Hair follicular keratinocyte (primary cell): ENCODE measurements around the gene PDCD6IP. TPM values are rescaled to one million over a fixed set of nuclear protein-coding genes. Genes with fewer than 3 reads are reported as not detected.

Experiments
- total RNA-seq: library from RNA; depleted of rRNA; stranded (reverse); fragments of >200 nt; gene quantifications from 2 replicates; pipeline ENCODE4 v1.2.3, GENCODE V29; 2015

The PDCD6IP gene, protein sequence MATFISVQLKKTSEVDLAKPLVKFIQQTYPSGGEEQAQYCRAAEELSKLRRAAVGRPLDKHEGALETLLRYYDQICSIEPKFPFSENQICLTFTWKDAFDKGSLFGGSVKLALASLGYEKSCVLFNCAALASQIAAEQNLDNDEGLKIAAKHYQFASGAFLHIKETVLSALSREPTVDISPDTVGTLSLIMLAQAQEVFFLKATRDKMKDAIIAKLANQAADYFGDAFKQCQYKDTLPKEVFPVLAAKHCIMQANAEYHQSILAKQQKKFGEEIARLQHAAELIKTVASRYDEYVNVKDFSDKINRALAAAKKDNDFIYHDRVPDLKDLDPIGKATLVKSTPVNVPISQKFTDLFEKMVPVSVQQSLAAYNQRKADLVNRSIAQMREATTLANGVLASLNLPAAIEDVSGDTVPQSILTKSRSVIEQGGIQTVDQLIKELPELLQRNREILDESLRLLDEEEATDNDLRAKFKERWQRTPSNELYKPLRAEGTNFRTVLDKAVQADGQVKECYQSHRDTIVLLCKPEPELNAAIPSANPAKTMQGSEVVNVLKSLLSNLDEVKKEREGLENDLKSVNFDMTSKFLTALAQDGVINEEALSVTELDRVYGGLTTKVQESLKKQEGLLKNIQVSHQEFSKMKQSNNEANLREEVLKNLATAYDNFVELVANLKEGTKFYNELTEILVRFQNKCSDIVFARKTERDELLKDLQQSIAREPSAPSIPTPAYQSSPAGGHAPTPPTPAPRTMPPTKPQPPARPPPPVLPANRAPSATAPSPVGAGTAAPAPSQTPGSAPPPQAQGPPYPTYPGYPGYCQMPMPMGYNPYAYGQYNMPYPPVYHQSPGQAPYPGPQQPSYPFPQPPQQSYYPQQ
- total RNA-seq: 103 and 110 TPM in 2 replicates

DNA sequence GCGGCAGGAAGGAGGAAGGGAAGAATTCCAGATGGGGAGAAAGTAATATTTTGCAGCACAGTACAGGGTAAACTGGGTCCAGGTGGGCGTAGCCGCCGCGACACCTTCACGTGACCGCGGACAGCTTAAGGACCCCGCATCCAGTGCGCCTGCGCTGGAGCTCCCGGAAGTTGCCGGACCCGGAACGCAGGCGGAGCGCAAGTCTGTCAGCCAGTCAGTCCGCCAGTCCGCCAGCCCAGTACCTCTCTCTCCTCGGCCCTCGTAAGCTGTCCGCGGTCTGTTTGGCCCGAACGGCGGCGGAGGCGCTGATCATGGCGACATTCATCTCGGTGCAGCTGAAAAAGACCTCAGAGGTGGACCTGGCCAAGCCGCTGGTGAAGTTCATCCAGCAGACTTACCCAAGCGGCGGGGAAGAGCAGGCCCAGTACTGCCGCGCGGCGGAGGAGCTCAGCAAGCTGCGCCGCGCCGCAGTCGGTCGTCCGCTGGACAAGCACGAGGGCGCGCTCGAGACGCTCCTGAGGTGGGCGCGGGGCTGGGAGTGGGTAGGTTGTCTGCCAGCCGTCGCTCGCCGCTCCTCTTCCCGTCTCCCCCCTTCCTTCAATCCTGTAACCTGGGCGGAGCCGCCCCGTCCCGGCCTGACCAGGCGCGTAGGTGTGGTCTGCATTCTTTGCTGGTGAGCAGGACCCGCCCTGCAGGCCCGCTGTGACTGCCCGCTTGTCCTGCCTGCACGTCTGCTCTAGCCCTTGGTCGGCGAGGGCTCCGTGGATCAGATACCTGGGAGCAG lies at the start of gene PDCD6IP:
Gene PDCD6IP (plus strand): TSS at position 213 of the 784 bp plus-strand sequence. CDS start 99 bp downstream, at position 312.

Other genes starting within 250 kb of the PDCD6IP start
- gene CLASP2, start 80.4 kb upstream of the PDCD6IP start, total RNA-seq: 18.6 and 31.6 TPM in 2 replicates